Measurements from ENCODE around the gene JAML. TPM values are rescaled to one million over a fixed set of nuclear protein-coding genes. Genes with fewer than 3 reads are reported as not detected.

The JAML gene
- polyA plus RNA-seq, 6 donors from 2014 or later: 0.64 to 8.1 (median 3.3) TPM

- H3K27me3 Mint-ChIP-seq: no peaks in the 10 kb centered on the region
- no peak overlapping the region for H3K27ac Mint-ChIP-seq
- no peak for ATAC-seq (ENCODE audit: low read depth in 2 of 2)
- H3K36me3 Mint-ChIP-seq: peaks cover 9 to 29% of the 10 kb centered on the region in 2 donors
- no peak for DNase-seq
- no peak overlapping the region for H3K4me3 Mint-ChIP-seq
- no peaks in the 10 kb centered on the region for H3K9me3 Mint-ChIP-seq
- H3K4me1 Mint-ChIP-seq: peaks cover 8 to 12% (median 12%) of the 10 kb centered on the region in 3 donors
Measured at GRCh38 chr11:118233850-118234249, 9.0 kb upstream of the JAML start.

- H3K4me1 Mint-ChIP-seq: peaks cover 8 to 17% (median 17%) of the 10 kb centered on the region in 3 donors
- DNase-seq: no peak
- H3K27me3 Mint-ChIP-seq: no peaks in the 10 kb centered on the region
- H3K9me3 Mint-ChIP-seq: no peaks in the 10 kb centered on the region
- H3K36me3 Mint-ChIP-seq: peaks cover 9 to 24% of the 10 kb centered on the region in 2 donors
- ATAC-seq (ENCODE audit: low read depth in 2 of 2): no peak
- no peak overlapping the region for H3K27ac Mint-ChIP-seq
- no peak overlapping the region for H3K4me3 Mint-ChIP-seq
Measured at GRCh38 chr11:118233377-118233776, 8.6 kb upstream of the JAML start.

- Mint-ChIP-seq H3K4me1 (peaks cover 11 to 24% (median 24%) of the 10 kb centered on the region in 3 donors), H3K27ac (no peak overlapping the region), H3K36me3 (peaks cover 9 to 23% of the 10 kb centered on the region in 2 donors), H3K4me3 (no peak overlapping the region), H3K27me3 (no peaks in the 10 kb centered on the region), H3K9me3 (no peaks in the 10 kb centered on the region)
- no peak for DNase-seq
- ATAC-seq (ENCODE audit: low read depth in 2 of 2): no peak
Measured at GRCh38 chr11:118232659-118233058, 7.8 kb upstream of the JAML start.

- H3K27me3 Mint-ChIP-seq: no peaks in the 10 kb centered on the region
- H3K9me3 Mint-ChIP-seq: no peaks in the 10 kb centered on the region
- peaks cover 9 to 23% of the 10 kb centered on the region in 2 donors for H3K36me3 Mint-ChIP-seq
- H3K4me3 Mint-ChIP-seq: no peak overlapping the region
- H3K4me1 Mint-ChIP-seq: peaks cover 20 to 35% (median 33%) of the 10 kb centered on the region in 3 donors
- ATAC-seq (ENCODE audit: low read depth in 2 of 2) (no peak), DNase-seq (no peak)
- H3K27ac Mint-ChIP-seq: no peak overlapping the region
Measured at GRCh38 chr11:118231461-118231860, 6.7 kb upstream of the JAML start.

GRCh38 chr11:118230088-118230487 lies 5.3 kb upstream of the JAML start:
- Mint-ChIP-seq H3K27ac (peak overlapping the region in 1 of 6 donors; percentile 35), H3K4me3 (no peak overlapping the region), H3K9me3 (no peaks in the 10 kb centered on the region), H3K36me3 (peaks cover 9 to 18% of the 10 kb centered on the region in 2 donors), H3K27me3 (no peaks in the 10 kb centered on the region), H3K4me1 (peaks cover 28 to 46% (median 41%) of the 10 kb centered on the region in 3 donors)
- DNase-seq: no peak
- no peak for ATAC-seq (ENCODE audit: low read depth in 2 of 2)

- Mint-ChIP-seq H3K27me3 (no peaks in the 10 kb centered on the region), H3K36me3 (peaks cover 6 to 12% of the 10 kb centered on the region in 2 donors), H3K27ac (peak overlapping the region; percentile 6 to 92 (median 72)), H3K4me1 (peaks cover 33 to 53% (median 49%) of the 10 kb centered on the region in 3 donors), H3K4me3 (peak overlapping the region in 6 of 8 donors; percentile 13 to 71 (median 64)), H3K9me3 (no peaks in the 10 kb centered on the region)
- no peak for ATAC-seq (ENCODE audit: low read depth in 2 of 2)
- DNase-seq: no peak
Measured at GRCh38 chr11:118229274-118229847, 4.5 kb upstream of the JAML start.

- peak; percentile 83 to 85 for ATAC-seq (ENCODE audit: low read depth in 2 of 2)
- Mint-ChIP-seq H3K4me3 (peak overlapping the region; percentile 18 to 72 (median 53)), H3K27ac (peak overlapping the region; percentile 87 to 98 (median 96)), H3K36me3 (peaks cover 0 to 5% of the 10 kb centered on the region in 2 donors), H3K9me3 (no peaks in the 10 kb centered on the region), H3K4me1 (peaks cover 41 to 62% (median 58%) of the 10 kb centered on the region in 3 donors), H3K27me3 (peaks cover 0 to 9% (median 6%) of the 10 kb centered on the region in 3 donors)
- DNase-seq: peak; percentile 59
Measured at GRCh38 chr11:118227865-118228785, 3.3 kb upstream of the JAML start.

- no peak for DNase-seq
- H3K4me1 Mint-ChIP-seq: peaks cover 41 to 62% (median 58%) of the 10 kb centered on the region in 3 donors
- no peak for ATAC-seq (ENCODE audit: low read depth in 2 of 2)
Measured at GRCh38 chr11:118226781-118227180, 2.0 kb upstream of the JAML start.

GRCh38 chr11:118226296-118226695 lies 1.5 kb upstream of the JAML start:
- DNase-seq (no peak), ATAC-seq (ENCODE audit: low read depth in 2 of 2) (no peak)
- H3K9me3 Mint-ChIP-seq: no peaks in the 10 kb centered on the region
- peak overlapping the region in 2 of 6 donors; percentile 25 to 74 for H3K27ac Mint-ChIP-seq
- H3K27me3 Mint-ChIP-seq: peaks cover 0 to 16% (median 6%) of the 10 kb centered on the region in 3 donors
- H3K4me1 Mint-ChIP-seq: peaks cover 41 to 62% (median 58%) of the 10 kb centered on the region in 3 donors
- no peaks in the 10 kb centered on the region for H3K36me3 Mint-ChIP-seq
- H3K4me3 Mint-ChIP-seq: peak overlapping the region in 3 of 8 donors; percentile 26 to 63 (median 61)

More at GRCh38 chr11:118226781-118227180, 2.0 kb upstream of the JAML start:
- H3K36me3 Mint-ChIP-seq: no peaks in the 10 kb centered on the region
- no peaks in the 10 kb centered on the region for H3K9me3 Mint-ChIP-seq
- peak overlapping the region in 4 of 6 donors; percentile 24 to 87 (median 50) for H3K27ac Mint-ChIP-seq
- peak overlapping the region in 3 of 8 donors; percentile 26 to 63 (median 61) for H3K4me3 Mint-ChIP-seq
- H3K27me3 Mint-ChIP-seq: peaks cover 0 to 16% (median 6%) of the 10 kb centered on the region in 3 donors

GRCh38 chr11:118223992-118224391 lies 819 bp downstream of the JAML start:
- ATAC-seq (ENCODE audit: low read depth in 2 of 2) (no peak), DNase-seq (no peak)
- Mint-ChIP-seq H3K36me3 (no peaks in the 10 kb centered on the region), H3K4me1 (peaks cover 33 to 53% (median 48%) of the 10 kb centered on the region in 3 donors), H3K9me3 (no peaks in the 10 kb centered on the region), H3K27ac (no peak overlapping the region), H3K4me3 (peak overlapping the region in 3 of 8 donors; percentile 10 to 81 (median 58)), H3K27me3 (peaks cover 13 to 35% (median 20%) of the 10 kb centered on the region in 3 donors)

- Mint-ChIP-seq H3K27me3 (peaks cover 17 to 39% (median 24%) of the 10 kb centered on the region in 3 donors), H3K27ac (peak overlapping the region in 1 of 6 donors; percentile 17), H3K9me3 (no peaks in the 10 kb centered on the region), H3K36me3 (no peaks in the 10 kb centered on the region), H3K4me1 (peaks cover 33 to 49% (median 44%) of the 10 kb centered on the region in 3 donors), H3K4me3 (peak overlapping the region in 2 of 8 donors; percentile 58 to 81)
- no peak for ATAC-seq (ENCODE audit: low read depth in 2 of 2)
- DNase-seq: no peak
Measured at GRCh38 chr11:118223570-118223969, 1.2 kb downstream of the JAML start.

GRCh38 chr11:118222437-118222836 lies 2.4 kb downstream of the JAML start:
- Mint-ChIP-seq H3K27me3 (peaks cover 23 to 39% (median 35%) of the 10 kb centered on the region in 3 donors), H3K4me1 (peaks cover 28 to 38% (median 38%) of the 10 kb centered on the region in 3 donors), H3K27ac (no peak overlapping the region), H3K36me3 (no peaks in the 10 kb centered on the region), H3K9me3 (no peaks in the 10 kb centered on the region), H3K4me3 (no peak overlapping the region)
- ATAC-seq (ENCODE audit: low read depth in 2 of 2): no peak
- DNase-seq: no peak

- DNase-seq: no peak
- ATAC-seq (ENCODE audit: low read depth in 2 of 2): no peak
- Mint-ChIP-seq H3K27ac (no peak overlapping the region), H3K4me1 (peaks cover 21 to 30% (median 29%) of the 10 kb centered on the region in 3 donors), H3K9me3 (no peaks in the 10 kb centered on the region), H3K27me3 (peaks cover 23 to 39% (median 35%) of the 10 kb centered on the region in 3 donors), H3K4me3 (no peak overlapping the region), H3K36me3 (no peaks in the 10 kb centered on the region)
Measured at GRCh38 chr11:118221419-118221818, 3.4 kb downstream of the JAML start.
